HUDEP-2 (cell line): ENCODE data around the gene LAMB3.

ENCODE experiments used
- DNase-seq, 76 experiments: peaks; one replicate each; lab custom pipeline; 2025; ENCODE audit not compliant: unreplicated experiment in 76 of 76; lab: John Stamatoyannopoulos, UW

The LAMB3 gene

DNA sequence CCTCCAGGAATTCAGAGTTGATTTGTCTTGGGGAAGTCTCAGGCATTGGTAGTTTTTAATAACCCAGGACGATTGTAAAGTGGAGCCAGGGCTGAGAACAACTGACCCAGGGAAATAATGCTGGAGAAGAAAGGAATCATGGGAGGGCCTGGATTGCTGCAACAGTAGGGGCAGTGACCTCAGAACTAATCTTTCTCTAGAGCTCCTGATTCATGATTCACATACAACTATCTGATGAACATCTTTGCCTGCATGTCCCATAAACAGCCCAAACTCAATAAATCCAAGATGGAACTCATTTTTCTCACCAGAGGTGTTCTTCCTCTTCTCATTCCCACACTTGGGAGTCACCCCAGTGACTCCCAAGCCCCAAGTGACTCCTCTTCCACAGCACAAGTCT is 14.9 kb upstream of the LAMB3 start:
- DNase-seq = no peak

DNA sequence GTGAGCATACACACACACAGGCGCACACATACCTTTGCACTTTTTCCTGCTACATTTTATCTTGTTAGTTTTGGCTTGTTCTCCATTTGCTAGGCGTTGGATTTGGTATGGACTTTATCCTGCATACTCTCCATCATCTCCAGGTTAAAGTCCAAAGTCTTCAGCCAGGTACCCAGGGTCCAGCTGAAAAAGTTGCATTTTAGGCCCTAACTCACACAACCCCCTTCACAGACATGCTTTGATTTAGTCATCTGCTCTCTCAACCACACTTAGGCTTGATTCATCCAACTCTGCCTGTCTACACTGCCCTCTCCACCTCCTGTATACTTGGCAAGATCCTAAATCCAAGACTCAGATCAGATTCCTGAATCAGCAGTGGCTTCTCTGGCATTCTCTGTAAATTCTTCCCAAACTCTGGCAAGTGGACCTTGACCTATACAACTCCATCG is 10.7 kb upstream of the LAMB3 start:
- no peak for DNase-seq

DNA sequence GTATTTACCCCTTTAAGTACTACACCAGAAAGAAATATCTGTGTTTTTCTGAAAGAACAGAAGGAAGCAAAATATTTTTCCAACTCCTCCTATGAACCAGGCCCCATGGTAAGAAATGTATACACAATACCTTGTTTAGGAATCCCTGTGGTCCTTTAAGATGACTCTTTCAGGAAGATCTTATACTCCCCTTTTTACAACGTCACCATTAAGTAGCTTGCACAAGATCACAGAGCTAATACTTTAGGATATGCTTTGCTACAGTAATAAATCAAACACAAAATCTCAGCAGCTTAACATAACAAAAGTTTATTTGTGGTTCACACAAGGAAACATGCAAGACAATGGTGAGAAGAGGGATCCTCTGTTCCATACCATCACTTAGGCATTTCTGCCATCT is 8.8 kb upstream of the LAMB3 start:
- no peak for DNase-seq

DNA sequence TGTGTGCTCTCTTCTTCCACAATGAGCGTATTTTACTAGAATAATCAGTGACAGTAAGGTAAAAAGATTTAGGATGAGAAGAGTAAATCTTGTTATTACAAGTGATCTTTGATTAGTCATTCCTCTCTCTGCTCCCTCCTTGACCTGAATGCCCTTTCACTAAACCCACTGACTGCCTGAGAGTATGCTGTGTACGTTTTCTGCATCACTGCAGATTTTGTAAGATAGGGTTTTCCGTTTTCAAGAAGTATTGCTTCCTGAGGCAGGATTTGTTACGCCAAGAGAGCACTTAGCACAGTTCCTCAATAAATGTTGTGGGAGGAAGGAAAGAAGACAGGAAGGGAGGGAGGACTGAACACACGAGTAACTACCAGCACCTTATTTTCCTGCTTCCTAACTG is 7.7 kb upstream of the LAMB3 start:
- no peak for DNase-seq

DNA sequence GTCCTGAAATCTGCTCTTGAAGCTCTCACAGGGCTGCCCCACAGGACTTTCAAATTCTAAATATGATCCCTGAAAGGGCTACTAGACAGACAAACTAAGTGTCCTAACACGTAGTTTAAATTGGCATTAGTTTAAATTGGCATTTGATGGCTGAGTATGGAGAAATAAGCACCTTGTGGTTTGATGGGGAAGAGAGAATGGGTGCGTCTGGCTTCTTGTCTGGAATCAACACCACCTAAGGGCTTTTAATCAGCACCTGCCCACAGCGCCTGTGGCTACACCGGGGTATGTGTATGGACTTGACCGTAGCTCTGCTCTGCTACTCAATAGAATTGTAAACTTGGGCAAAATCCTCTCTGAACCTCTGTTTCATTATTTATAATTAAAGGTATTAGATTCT is 5.7 kb upstream of the LAMB3 start:
- no peak for DNase-seq

DNA sequence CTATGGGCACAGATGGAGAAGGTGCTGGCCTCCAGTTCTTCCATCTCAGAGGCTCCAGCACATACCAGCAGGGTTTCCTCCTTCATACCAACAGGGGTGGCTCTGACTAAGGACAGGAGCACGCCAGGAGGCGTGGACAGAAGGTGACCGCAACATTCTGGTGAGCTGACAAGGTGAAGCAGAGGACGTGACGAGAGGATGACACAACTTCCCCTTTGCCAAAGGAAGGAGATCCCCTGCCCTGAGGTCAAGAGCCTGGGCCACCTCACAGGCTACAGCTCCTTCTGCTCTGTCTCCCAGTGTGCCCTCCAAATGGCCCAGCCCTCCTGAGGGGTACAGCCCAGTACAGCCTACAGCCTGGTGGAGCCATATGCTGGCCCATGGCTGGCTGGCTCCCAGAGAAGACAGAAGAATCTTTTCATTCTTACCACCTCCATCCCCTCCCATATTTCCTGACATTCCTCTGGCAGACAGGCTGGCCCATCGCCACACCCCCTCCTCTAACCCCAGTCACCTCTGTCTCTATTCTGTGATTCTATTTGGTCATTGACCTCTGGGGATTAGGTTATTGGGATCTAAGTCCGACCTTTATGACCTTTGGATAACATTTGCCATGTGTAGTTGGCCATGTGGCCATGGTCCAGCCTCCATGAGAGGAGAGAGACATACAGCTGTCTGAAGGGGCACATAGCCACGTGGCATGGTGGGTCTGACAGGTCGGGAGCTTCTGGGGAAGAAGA is 5.1 kb upstream of the LAMB3 start:
- DNase-seq = no peak

DNA sequence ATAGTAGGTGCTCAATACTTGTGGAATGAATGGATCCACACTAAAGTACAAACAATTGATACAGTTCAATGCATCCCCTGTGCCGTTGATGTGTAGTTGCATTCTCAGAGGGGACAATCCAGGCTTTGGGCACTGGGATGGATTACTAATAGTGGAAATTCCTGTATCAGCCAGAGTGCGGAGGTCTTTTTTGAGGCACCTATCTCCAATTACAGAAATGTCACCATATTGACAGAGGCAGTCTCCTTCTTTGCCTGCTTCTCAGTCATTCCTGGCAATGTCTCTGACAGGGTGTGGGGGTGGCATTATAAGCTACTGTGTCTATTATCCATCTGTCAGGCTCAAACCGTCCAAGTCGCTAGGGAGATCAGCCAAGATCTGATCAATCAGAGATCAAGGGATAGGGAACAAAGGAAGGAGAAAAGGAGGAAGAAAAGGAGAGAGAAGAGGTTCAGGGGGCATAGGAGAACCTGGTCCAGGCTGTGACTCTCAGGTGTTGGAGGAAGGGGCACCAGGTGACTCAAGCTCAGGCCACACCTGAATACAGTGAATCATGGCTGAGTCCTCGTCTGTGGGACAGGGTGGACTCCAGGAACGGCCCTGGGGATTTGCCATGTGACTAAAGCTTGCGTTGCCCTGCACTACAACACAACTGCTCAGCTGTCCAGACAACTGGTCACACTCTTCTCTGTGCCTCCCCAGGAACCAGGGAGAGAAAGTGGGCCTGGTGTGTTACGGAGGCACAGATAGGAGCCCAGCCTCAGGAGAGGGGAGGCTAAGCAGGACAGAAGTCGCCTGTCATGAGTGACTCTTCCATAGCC is 3.4 kb upstream of the LAMB3 start:
- no peak for DNase-seq

DNA sequence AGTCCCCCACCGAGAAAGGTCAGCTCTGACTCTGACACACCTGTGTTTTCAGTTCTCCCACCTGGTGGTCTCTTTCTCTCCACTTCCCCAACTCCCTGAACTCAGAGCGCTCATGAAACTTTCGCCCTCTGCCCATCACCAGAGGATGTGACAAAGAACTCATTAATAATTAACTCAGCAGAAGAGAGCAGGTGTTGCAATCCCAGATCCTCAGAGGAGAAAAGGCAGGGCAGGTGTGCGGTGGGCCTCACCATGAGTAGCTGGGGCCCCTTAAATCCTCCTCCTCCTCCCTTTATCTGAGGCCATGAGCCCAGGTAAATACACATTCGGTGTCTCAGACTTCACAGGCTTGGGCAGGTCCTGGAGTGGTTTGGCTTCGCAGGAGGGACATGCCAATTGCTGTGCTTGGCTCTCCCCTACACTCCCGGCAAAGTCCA is 1.7 kb upstream of the LAMB3 start:
- DNase-seq = no peak

DNA sequence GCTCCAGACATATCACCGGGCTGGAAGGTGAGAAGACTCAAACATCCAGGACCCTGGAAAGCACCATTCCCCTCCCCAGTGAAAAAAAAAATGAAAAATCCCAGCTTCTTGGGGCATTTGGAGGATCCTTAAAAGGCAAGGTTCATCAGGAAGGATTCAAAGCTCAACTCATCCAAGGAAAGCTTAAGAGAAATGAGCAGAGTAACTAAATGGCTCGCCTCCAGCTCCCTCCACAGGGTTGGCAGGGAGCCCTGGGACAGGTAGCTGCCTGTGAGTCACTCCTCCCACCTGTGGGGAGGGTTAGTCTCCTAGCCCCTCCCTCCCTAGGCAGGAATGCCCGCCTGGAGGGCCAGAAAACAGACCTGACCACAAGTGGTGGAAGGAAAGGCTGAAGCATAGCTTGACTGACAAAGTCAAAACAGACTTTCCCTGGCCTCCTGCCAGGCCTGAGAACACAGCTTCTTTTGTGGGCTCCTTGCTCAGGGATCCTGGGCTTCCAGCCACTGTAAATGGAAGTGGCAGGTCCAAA is 712 bp upstream of the LAMB3 start:
- peak in 36 of 76 experiments; percentile 3 to 38 (median 12) for DNase-seq

DNA sequence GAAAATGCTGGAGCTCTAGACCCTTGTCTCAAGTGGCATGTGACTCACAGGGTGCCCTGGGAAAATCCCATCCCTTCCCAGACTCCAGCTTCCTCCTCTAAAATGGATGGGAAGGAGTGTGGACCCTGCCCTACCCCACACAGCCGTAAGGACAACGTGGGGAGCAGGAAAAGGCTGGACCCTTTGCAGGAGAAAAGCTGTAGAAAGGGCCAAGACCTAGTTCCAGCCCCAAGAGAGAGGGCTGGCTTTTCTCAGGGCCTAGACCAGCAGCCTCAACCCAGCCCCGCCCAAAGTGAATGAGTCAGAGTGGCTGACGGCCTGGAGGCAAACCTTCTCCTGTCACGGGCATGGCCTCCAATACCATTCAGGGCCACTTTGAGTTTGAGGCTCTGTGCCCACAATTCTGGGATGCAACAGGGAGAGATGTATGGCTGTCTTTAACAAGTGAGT is 1.1 kb downstream of the LAMB3 start:
- DNase-seq = peak in 61 of 76 experiments; percentile 4 to 79 (median 48)

DNA sequence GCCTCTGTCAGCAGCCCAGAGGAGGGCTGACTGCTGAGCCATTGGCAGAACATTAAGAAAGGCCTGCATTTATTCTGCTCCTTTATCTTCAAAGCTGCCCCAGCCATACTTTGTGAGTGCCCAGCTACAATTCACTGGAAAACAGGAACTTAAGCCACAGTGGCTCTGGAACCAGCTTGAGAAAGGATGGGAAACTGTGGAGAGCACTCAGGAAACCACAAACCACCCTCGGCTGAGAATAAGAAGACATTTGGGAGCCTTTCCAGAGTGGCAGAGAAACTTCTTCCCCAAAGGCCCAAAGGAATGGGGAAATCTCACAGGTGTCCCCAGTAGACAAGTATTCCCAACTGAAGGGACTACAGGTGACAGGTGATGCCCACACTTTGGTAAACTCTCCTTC is 1.8 kb downstream of the LAMB3 start:
- no peak for DNase-seq

DNA sequence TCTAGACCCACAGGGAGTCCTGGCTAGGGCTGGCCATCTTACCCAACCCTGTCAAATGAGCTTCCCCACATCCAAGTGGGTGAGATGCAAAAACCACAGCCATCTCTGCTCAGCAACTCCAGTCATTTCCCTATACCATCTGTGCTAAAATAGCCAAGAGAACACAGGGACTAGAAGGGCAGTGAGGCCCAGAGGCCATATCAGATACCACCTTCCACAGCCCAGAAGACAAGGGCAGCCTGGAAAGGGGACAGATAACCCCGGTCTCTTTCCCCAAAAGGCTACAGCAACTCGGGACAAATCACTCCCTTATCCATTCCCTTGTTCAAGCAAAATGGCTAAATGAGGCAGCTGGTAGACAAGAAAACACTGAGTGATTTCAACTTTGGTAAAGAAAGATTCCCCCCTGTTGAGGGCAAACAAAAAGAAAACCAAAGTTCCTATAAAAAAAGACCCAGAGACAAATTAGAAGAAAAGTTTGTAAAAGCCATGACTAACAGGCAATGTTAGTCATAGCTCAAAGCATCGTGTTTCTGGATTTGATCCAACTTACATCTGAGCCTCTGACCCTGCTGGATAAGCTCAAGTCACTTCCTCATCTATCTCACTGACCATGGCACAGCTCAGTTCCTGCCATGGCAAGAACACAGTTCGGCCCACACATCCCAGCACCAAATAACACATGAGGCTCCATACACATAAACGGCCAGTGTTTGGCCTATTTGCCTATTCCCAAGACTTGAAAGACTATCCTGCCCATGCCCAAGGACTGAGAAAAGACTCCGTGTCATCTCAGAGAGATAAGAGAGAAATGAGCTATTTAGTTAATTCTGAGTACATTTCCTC is 3.1 kb downstream of the LAMB3 start:
- peak in 41 of 76 experiments; percentile 2 to 67 (median 30) for DNase-seq

DNA sequence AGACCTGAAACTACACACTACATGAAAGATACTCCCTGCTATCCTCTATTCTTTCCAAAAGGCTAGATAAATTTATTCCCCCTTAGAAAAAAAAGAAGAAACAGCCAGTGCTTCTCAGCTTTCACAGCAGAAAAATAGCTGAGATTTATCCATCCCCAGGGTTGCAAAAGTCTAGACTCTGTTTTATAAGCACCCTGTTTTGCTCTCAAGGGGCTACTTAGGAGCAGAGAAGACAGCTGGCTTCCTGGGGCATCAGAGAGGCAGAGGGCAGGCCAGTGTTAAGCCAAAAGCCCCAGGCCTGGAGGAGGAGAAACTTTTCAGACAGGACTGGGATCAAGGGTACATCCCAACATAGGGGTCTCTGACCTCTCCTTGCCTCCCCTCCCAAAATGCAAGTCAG is 3.9 kb downstream of the LAMB3 start:
- DNase-seq = no peak

DNA sequence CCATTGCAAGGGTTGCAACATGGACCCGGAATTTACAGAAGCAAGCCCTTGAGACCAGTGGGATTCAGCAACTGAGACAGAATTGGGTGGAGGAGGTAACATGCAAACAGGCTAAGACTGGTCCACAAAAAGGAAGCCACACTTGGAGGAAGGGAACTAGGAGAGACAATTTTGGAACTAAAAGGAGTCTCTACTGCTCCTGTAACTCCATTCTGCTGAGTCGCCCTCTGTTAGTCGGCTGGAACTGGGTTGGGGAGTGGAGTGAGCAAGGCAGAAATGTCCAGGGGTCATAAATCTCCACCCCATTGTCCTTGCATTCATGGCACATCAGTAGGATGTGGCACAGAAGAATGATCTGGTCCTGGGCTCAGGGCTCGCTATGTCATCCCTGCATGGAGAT is 5.1 kb downstream of the LAMB3 start:
- DNase-seq = no peak

DNA sequence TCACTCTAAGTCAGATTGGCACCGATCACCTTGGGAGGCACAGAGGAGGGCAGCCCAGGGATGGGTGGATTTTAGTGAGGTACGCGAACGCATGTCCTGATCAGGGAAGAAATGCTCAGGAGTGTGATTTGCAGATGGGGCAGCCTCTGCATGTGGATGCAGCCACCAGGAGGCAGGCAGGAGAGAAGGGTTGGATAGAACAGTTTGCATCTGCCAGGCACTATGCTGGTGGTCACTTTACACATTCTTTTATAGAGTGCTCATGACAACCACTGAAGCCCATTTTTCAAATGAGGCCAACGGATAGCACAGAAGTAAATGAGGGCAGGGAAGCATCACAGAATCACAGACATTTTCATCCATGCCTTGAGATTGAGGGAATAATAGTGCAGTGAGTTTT is 5.7 kb downstream of the LAMB3 start:
- peak in 1 of 76 experiments; percentile 7 for DNase-seq

DNA sequence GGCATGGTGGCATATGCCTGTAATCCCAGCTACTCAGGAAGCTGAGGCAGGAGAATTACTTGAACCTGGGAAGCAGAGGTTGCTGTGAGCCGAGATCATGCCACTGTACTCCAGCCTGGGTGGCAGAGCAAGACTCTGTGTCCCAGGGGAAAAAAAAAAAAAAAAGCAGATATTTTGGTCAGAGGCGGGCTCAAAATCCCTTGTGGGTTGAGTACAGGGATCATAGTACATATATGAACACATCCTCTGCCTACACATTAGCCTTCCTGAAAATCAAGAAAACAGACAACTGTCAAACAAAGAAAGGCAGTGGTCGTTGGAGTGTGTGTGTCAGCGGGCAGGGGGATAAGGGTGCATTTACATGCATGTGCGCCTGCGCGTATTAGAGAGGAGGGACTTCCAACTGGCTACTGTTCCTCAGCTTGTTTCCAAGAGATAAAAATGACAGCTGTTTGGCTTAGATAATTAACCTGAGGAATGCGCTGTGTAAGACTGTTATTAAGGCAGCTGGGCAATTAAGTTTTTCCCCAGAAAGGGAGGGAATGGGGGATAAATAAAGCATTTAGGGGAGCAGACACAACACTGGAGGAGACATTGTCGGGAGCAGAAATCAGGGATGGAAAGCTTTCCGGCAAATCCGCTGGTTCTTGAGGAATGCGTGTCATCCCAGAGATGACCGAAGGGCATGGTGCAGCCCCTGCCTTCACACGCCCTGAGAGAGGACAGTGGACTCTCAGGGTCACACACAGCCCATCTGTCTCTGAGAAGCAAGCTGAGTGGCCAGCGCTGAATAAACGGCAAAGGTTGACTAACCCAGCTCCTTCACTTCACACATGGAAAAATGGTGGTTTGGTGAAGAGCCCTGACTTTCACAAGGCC is 6.4 kb downstream of the LAMB3 start:
- DNase-seq = peak in 2 of 76 experiments; percentile 27 to 29

DNA sequence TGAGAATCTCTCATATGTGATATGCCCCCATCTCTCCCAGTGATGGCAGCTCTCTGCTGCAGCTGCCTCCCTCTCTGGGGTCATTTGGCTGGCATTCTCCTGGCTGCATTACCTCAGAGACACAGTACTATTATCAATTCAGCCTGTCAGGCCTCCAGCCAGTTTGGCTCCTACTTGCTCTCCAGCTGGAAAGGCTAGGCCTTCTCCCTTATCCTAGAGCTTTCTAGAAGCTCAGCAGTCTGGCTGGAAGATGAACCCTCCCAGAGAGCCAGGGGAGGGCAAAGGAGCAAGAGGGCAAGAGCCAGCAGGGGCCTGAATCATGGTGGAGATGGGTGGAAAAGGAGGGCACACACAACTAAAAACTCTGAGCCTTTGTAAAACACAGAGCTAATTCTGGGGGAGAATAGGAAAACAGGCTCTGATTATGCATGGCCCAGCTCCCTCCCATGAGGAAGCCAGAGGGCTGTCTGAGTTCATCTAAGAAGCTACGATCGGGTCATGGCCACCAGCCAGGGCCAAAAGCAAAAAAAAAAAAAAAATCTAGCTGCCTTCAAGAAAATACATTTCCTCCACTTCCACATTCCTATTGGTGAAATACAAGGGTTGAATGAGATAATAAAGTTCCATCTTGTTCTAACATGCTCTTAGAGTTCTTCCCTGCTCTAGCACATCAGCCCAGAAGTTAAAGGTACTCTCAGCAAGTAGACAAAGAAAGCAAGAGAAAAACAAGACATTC is 8.8 kb downstream of the LAMB3 start:
- no peak for DNase-seq

DNA sequence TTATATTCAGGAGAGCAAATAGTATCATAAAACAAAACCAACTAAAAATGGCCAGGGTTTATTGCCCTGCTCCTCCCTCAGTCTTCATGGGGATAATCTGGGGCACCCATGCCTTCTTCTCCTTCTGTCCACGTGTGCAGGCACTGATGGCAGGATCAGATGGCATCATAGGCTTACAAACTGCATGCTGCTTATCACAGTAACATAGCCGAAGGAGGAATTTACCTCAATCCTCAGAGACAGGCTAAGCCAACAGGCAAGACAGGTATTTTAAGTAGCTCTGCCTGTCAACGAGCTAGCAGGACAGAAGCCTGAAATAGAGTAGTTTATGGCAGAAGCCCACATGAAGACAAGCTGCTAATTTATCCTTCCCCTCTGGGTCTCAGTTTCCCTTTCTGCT is 9.4 kb downstream of the LAMB3 start:
- no peak for DNase-seq

DNA sequence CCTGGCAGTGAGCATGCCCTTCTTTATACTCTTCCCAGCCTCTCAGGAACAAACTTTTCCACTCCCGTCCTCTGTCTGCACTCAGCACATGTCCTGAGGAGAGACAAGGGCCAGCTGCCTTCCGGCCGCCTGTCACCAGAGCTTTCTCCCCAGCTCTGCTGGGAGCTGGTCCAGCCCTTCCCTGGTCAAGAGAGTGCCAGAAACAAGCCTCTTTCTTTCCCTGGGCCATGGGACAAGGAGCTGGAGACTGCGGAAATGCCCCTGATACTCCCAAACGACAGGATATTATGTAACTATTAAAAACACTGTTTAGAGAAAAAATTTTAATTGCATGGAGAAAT is 10.4 kb downstream of the LAMB3 start:
- no peak for DNase-seq
